HG02678 (cell line): ENCODE results near the gene ADAMTS17.

ENCODE experiments used
- ATAC-seq: cut with Tn5 transposase; IDR thresholded peaks from one replicate; pipeline ENCODE4 v1.9.1; 2021; ENCODE audit warnings: mild to moderate bottlenecking, moderate library complexity; ENCODE audit not compliant: unreplicated experiment

The ADAMTS17 gene

DNA sequence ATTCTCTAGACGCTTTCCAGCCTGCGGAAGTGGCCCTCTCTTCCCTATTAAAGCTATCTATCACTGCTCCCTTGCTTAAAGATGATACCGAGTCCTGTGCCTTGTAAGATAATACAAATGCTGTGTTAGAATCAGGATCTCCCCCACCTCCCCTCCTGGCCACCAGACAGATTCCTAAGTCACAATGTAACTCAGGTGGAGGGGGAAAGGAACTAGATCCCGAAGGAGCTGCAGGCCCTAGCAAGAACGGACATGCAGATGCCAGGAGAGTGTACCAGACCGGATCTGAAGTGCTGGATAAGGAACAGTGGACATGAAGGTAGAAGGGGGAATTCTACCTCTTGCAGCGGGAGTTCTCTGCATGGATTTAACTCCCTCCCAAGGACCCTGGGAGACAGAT, 377.8 kb downstream of the ADAMTS17 start:
- ATAC-seq: no peak

GRCh38 chr15:99963096-99963825, 378.5 kb downstream of the ADAMTS17 start:
- ATAC-seq: no peak

DNA sequence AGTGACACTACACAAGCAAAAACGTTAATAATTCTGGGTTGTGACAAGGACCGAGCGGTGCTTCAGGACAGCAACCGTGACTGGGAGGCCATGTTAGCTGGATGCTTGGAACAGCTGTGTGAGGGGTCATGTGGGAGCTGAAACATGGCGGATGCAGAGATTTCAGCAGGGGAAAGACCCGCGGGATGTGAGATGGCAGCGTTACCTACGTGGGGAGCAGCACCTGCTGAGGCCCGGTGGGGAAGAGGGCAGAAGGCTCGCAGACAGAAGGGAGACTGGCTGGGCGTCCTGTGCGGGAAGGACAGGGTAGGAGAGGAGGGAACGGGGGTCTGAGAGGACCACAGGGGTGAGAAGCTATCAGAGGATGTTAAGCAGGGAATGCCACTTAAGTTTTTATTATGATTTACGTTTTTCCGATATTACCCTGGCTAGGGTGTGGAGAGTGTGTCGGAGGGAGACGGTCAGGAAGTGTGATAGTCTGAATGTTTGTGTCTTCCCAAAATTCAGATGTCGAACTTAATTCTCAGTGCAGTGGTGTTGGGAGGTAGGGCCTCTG, 379.7 kb downstream of the ADAMTS17 start:
- ATAC-seq: no peak

DNA sequence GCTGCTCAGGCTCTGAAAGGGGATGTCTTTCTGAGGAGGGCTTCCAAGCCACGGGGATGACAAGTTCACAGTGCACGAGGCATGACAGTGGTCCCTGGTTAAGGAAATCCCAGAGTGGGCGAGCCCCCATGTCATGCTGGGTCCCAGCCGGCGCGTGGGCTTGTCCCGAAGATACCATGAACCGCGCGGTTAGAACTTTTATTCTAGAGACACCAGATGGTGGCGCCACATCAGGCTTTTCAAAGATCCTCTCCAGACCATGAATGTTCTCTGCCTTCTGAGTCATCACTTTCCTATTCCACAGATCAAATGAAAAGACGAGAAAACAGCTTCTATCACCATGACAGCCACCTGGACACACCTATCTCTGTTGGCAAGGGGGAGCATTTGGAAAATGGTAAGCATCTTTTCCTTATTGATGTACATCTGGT, 380.7 kb downstream of the ADAMTS17 start:
- ATAC-seq: no peak

- ATAC-seq: no peak
Observed at GRCh38 chr15:99959326-99959725, 382.4 kb downstream of the ADAMTS17 start.

DNA sequence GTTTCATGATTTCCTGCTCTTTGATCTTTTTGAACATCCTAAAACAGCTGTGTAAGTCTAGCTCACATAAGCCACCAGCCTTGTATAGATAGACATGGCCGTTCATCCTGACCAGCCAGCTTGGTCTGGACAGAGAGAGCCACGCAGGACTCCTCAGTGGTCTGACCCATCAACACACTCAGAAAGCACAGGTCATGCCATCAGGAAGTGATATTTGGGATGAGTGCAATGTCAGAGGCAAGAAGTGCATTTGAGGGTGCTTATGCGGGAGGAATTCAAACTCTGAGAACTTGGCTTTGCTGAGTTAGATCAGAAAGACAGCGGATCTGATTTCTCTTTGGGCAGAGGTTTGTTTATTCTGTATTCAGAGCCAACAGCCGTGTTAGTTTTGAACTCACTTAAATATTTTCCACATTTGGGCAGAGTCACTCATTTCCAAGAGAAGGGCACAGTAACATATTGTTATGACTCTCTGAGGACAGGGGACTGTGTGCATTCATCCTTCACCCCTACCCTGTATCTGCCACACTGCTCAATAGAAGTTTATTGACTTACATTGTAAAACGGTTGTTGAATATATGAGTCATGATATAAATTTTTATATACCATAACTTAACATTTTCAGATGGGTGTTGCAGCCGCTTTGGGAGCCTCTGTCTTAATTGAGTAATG, 383.2 kb downstream of the ADAMTS17 start:
- no peak for ATAC-seq

GRCh38 chr15:99957642-99958013, 384.1 kb downstream of the ADAMTS17 start:
- ATAC-seq: no peak

DNA sequence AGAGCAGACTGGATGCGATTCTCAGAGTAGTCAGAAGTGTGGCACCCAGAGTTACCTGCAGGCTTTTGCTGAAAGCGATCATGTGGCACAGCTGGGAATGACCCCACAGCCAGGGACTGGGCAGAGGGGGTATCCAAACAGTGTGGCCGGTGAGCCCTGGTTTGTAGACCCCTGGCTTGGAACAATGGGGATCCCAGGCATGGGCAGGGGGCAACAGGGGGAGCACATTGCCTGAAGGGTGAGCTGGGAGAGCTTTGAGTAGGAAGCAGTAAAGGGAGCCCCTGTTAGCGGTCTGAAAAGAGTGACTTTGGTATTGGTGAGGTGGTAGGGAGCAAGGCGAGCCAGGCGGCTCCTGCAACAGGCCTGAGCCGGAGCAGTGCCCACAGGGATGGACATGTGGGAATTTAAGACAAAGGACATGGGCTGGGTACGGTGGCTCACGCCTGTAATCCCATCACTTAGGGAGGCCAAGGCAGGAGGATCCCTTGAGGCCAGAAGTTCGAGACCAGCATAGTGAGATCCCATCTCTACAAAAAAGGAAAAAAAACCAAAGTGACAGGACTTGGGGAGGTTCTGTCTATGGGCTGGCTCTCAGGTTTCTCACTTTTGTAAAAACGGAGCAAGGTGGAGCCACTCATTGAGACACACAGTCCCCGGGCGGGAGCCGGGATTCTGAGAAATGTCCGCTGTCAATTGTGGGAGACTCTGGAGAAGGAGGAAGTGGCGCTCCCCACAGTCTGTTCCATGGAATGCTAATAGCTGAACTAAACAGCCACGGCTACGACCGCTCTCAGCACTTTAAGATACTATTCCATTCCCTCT, 384.7 kb downstream of the ADAMTS17 start:
- ATAC-seq: no peak

- no peak for ATAC-seq
Observed at GRCh38 chr15:99956022-99956775, 385.6 kb downstream of the ADAMTS17 start.

DNA sequence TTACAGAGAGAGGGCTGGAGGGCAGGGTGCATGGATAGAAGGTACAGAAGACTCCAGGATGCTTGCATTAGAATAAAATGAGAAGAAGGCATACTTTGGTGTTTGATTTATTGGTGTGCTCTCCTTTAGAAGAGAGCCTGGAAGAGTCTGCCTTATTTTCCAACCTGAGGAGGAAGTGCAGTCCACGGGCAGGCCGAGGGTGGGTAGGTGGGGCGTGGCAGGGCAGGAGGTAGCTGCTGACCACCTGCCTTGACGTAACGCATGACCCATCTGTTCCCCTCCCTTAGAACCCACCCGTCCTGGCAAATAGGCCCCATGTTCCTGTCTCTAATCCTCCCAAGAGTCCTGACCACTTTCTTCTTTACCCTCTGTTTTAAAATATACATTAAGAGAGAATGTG, 386.2 kb downstream of the ADAMTS17 start:
- ATAC-seq: no peak

- ATAC-seq: no peak
Observed at GRCh38 chr15:99955181-99955525, 386.6 kb downstream of the ADAMTS17 start.

DNA sequence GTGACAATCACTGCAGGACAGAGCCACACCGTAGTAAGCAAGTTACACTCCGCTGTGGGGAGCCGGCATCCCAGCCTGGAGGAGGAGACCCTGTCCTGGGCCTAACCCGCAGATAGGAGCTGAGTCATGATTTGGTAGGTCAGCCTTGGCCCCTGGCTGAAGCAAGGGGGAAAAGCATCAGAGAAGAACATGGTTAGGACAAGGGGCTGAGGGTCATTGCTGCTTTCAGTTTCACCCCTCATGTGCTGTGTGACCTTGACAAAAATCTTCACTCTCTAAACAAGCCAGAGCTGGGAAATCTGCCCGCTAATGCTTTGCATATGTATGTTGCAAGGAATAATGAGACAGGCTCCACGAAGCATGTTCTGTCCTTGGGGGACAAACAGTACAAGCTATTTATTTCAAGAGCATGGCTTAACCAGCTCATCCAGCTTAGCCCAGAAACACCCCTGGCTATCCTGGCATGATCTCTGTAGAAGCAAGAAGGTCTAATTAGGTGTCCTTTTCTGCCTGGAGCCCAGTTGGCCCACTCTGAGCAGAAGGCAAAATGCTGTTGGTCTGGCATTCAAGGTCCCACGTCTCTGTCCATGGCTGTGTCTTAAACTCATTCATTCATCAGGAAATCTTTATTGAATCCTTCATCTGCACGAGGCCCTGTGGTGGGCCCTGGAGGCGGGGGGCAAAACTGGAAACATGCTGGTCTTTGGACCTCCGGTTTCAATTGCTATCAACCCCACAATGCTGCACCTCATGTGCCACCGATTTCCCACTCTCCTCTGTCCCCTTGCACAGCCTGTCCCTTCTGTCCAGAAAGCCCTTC, 387.2 kb downstream of the ADAMTS17 start:
- no peak for ATAC-seq

GRCh38 chr15:99953886-99954285, 387.9 kb downstream of the ADAMTS17 start:
- no peak for ATAC-seq

- no peak for ATAC-seq
Observed at GRCh38 chr15:99951511-99951910, 390.3 kb downstream of the ADAMTS17 start.

- no peak for ATAC-seq
Observed at GRCh38 chr15:99944131-99944530, 397.6 kb downstream of the ADAMTS17 start.

DNA sequence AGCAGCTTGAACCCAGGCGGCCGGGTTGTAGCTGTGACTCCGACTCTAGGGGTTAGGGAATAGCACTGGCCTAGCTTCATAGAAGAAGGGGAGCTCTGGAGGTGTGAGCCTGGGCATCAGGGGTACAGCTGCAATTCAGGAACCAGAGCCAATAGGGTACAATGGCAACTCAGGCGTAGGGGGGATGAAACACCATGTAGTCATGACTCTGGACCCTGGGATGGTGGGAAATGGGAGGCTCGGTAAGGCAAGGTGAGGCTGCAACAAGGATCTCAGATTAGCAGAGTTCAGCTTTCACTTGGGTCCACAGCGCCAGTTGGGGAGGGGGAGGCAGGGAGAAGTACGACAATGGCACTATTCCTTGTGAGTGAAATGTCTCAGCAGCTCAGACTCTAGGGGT, 398.3 kb downstream of the ADAMTS17 start:
- ATAC-seq: no peak

DNA sequence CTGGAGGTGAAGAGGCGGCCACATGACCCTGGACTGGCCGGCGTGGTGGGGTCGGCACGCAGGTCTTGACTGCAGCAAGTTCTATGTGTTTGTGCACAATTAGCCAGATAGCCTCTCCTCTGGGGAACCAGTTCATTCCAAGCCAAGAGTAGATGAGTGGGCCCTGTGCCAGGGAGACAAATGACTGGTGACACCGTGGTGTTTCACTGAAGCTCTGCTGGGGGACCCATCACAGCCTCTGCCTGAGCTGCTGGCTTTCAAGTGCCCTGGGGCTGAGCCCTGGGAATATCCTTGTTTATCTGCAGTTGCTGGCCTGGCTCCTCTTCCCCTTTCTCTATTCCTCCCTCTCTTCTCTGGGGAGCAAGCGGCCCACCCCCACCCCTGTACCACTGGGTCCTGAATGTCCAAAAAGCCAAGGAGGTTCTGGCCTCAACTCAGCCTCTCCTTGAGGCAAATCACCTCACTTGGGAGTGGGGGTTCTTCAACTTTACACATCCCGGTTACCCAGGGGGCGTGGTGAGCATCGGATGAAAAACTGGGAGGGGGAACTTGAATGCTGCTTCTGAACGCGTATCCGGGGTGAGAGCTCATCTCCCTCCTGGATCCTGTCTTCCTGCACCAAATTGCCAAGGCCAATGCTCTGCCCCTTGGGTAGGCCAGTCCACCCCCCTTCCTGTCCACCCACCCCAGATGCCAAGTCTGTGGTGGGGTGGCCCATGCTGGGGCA, 408.9 kb downstream of the ADAMTS17 start:
- ATAC-seq: no peak

DNA sequence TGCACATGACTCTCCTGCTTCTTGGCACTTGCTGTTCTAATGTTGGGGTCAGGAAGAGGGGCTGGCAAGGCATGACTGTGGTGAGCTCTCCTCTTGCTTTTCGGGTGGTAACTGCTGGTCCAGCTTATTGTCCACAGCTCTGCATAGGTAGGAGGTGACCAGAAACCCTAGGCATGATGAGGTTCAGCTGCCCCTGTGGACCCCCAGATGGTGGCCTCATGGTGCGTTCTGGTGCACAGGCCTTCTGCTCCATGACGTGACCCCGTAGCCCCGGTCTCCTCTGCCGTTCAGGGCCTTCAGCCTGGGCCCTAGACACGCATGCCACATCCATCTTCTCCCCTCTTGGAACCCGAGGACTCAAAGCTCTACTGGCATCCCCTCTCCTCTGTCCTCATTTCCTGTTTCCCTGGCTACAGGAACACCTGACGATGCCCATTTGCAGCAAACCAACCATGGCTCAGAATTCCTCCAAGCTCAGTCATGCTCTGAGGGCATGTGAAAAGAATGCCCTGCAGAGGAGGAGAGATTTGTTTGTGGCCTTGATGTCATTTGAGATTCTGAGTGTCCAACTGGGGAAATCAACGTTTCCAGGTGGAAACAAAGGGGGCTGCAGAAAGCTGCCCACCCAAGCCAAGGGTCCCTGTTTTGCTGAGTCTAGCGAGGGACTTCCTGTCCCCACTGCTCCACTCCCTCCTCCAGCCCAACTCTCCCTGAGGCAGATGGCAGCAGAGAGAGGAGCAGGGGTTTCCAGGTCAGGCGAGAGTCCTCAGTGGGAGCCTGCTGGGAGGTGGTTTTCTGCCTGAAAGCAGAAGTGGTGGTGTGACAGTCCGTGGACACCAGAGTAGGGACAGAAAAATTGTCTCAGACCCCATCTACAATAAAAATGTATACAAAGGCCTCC, 409.8 kb downstream of the ADAMTS17 start:
- no peak for ATAC-seq
